Effector memory CD4-positive, alpha-beta T cell (primary cell): ENCODE results near the gene MB21D2.
"Not testable (repeated sequence)": the region's sequence is repeated elsewhere in the genome, so short reads cannot be mapped to it uniquely, and the experiment has no call there.

Experiments
- DNase-seq, 3 donors: peaks; one replicate each; pipeline ENCODE4 v3.0.0-alpha.2; 2020
- H3K27ac ChIP-seq: 2 replicates; pipeline ENCODE4 v1.7.0; 2013; ENCODE audit warnings: mild to moderate bottlenecking, low read length, moderate library complexity; ENCODE audit not compliant: insufficient read depth, poor library complexity, severe bottlenecking
- H3K27me3 ChIP-seq: replicated peaks from 2 replicates; pipeline ENCODE4 v1.7.0; 2013; ENCODE audit warnings: mild to moderate bottlenecking, low read length; ENCODE audit not compliant: insufficient read depth, control insufficient read depth, poor library complexity, severe bottlenecking
- H3K36me3 ChIP-seq: 2 replicates; pipeline ENCODE4 v1.7.0; 2013; ENCODE audit warnings: mild to moderate bottlenecking, low read length, moderate library complexity; ENCODE audit not compliant: control insufficient read depth, insufficient read depth
- H3K4me1 ChIP-seq: 2 replicates; pipeline ENCODE4 v1.7.0; 2013; ENCODE audit warnings: low read length, mild to moderate bottlenecking; ENCODE audit not compliant: control insufficient read depth, insufficient read depth, poor library complexity, severe bottlenecking
- H3K4me3 ChIP-seq: 2 replicates; pipeline ENCODE4 v1.7.0; 2013; ENCODE audit warnings: low read length, low read depth, mild to moderate bottlenecking; ENCODE audit not compliant: insufficient read depth, poor library complexity, severe bottlenecking
- H3K9me3 ChIP-seq: 2 replicates; pipeline ENCODE4 v1.7.0; 2013; ENCODE audit warnings: mild to moderate bottlenecking, low read length, moderate library complexity; ENCODE audit not compliant: control insufficient read depth

The MB21D2 gene

DNA sequence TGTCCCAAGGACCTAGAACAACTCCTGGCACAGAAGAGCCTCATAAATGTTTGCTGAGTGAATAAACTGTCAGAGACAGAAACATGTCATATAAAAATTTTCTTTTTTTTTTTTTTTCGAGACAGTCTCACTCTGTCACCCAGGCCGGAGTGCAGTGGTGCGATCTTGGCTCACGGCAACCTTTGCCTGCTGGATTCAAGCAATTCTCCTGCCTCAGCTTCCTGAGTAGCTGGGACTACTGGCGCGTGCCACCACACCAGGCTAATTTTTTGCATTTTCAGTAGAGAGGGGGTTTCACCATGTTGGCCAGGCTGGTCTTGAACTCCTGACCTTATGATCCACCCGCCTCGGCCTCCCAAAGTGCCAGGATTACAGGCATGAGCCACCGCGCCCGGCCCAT lies 67.8 kb downstream of the MB21D2 start:
- not testable (repeated sequence) for H3K27me3 ChIP-seq, DNase-seq, H3K4me1 ChIP-seq, H3K36me3 ChIP-seq, H3K9me3 ChIP-seq, H3K4me3 ChIP-seq, H3K27ac ChIP-seq

GRCh38 chr3:192848371-192849233 lies 69.1 kb downstream of the MB21D2 start:
- no peak for DNase-seq
- Histone ChIP-seq H3K9me3 (no peaks in the 10 kb centered on the region), H3K4me1 (peaks cover 4% of the 10 kb centered on the region), H3K4me3 (no peak overlapping the region), H3K27ac (no peak overlapping the region), H3K27me3 (no peaks in the 10 kb centered on the region), H3K36me3 (no peaks in the 10 kb centered on the region)

- no peaks in the 10 kb centered on the region for H3K36me3 ChIP-seq
- H3K4me1 ChIP-seq, result peaks cover 4% of the 10 kb centered on the region
- H3K9me3 ChIP-seq, result no peaks in the 10 kb centered on the region
- no peaks in the 10 kb centered on the region for H3K27me3 ChIP-seq
- no peak overlapping the region for H3K4me3 ChIP-seq
- no peak for DNase-seq
- H3K27ac ChIP-seq, result no peak overlapping the region
Measured at GRCh38 chr3:192847941-192848340, 69.7 kb downstream of the MB21D2 start.

DNA sequence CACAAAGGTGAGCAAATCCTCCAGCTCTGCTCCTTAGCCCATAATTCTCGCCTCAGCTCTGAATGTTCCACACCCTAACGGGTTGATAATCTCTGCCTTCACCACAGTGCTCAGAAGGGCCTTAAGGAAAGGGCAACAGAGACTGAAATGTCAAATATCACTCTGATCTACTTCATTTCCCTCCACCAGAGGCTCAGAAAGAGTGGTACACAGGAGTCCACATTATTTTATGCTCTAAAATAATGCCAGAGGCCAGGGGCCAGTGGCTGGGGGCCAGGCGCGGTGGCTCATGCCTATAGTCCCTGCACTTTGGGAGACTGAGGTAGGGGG lies 72.2 kb downstream of the MB21D2 start:
- H3K36me3 ChIP-seq, result no peaks in the 10 kb centered on the region
- no peaks in the 10 kb centered on the region for H3K27me3 ChIP-seq
- H3K27ac ChIP-seq, result no peak overlapping the region
- H3K4me3 ChIP-seq, result no peak overlapping the region
- H3K9me3 ChIP-seq, result no peaks in the 10 kb centered on the region
- no peaks in the 10 kb centered on the region for H3K4me1 ChIP-seq
- no peak for DNase-seq

DNA sequence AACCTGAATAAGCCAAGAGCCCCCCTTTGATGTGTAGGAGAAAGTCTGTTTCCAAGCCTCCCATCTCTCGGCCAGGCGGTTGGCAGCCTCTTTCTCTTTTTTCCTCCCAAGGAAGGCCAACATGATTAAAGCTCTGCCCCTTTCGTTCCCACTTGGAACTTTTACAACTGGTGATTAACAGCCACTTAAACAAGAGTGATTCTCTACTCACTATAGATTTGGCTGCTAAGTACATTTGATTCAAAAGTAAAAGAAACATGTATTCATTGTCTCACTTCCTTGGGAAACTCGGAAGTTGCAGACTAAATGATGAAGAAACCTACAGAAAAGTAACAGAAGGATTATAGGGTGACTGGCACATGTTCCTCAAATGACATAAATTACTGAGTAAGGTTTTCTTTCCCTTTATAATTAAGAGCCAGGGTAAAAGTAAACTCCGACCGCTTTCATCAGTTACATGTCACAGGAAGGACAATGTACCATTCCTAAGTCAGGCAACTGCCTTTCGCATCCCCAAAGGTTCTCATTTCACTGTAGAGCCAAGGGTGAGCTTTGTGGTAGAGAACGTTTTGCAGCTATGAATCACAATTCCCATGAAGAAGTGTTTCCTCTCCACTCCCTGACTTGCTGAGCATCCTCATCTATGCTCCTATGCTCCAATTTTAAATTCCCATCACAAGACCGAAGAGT lies 72.7 kb downstream of the MB21D2 start:
- no peak overlapping the region for H3K27ac ChIP-seq
- no peak for DNase-seq

DNA sequence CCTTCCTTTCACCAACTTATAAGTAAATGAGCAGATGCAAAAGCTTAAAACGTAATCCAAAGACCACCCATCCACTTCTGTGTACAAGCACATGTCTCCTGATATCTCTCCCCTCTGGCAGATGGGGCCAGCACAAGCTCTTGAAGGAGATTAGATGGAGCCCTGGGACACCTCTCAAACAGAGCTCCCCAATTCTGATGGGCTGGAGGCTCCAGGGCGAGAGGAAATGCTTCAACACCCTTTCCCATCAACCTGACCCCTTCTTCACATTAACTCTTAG lies 73.2 kb downstream of the MB21D2 start:
- Histone ChIP-seq H3K9me3 (no peaks in the 10 kb centered on the region), H3K36me3 (no peaks in the 10 kb centered on the region), H3K27ac (no peak overlapping the region), H3K27me3 (no peaks in the 10 kb centered on the region), H3K4me1 (no peaks in the 10 kb centered on the region), H3K4me3 (no peak overlapping the region)
- no peak for DNase-seq

More for the DNA sequence above, 72.7 kb downstream of the MB21D2 start:
- no peaks in the 10 kb centered on the region for H3K9me3 ChIP-seq
- no peak overlapping the region for H3K4me3 ChIP-seq
- H3K27me3 ChIP-seq, result no peaks in the 10 kb centered on the region
- H3K4me1 ChIP-seq, result no peaks in the 10 kb centered on the region
- no peaks in the 10 kb centered on the region for H3K36me3 ChIP-seq

DNA sequence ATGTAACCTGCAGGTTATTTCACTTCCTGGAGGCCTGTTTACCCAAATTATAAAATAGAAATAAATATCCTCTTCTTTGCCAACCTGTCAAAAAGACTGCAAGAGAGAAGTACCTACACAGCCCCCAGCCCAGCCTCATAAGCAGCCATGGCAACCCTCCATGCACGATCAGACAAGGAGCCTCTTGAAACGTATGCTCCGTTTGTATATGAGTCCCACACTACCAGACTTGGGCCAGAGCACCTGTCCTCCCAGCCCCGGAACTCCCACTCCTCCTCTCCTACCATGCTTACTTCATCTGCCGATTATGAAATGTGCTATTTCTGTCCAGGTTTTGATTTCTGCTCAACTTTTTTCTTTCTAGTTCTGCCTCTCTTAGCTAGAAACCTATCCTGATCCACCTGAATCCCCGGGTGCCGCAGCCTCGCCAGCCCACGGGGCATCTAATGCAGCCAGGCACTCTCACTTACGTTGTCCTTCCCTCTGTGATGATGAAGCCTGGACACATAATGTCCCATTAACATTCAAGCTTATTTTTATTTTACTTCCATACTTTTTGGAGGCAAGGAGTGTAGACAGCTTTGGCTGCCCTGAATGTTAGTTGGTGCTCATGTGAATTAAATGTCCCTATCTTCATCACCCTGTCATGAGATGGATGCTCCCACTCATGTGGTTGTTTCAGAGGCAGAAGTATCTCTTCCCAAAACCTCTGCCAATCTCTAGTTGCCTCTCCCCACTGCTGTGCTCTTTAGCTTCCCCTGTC lies 73.8 kb downstream of the MB21D2 start:
- no peak for DNase-seq
- H3K9me3 ChIP-seq, result no peaks in the 10 kb centered on the region
- H3K27me3 ChIP-seq, result no peaks in the 10 kb centered on the region
- no peaks in the 10 kb centered on the region for H3K4me1 ChIP-seq
- no peaks in the 10 kb centered on the region for H3K36me3 ChIP-seq
- no peak overlapping the region for H3K27ac ChIP-seq
- no peak overlapping the region for H3K4me3 ChIP-seq

DNA sequence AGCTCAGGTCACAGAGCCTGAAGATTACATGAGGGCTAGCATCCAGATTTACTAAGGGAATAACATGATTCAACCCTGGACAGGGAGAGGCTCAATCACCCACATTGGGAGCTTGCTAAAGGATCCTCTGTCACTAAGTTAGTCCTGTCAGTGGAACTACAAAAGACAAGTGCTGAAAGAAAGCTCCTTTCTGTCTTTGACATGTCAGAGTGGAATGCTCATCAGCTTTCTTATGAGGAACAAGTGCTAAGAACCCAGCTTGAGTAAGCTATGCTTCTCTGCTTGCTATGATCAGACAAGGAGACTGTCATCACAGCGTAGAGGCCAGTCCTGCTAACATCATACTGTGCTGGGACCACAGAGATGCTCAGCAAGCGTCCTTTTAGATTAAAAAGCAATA lies 74.5 kb downstream of the MB21D2 start:
- Histone ChIP-seq H3K36me3 (no peaks in the 10 kb centered on the region), H3K27ac (no peak overlapping the region), H3K9me3 (no peaks in the 10 kb centered on the region), H3K27me3 (no peaks in the 10 kb centered on the region), H3K4me3 (no peak overlapping the region), H3K4me1 (no peaks in the 10 kb centered on the region)
- no peak for DNase-seq

DNA sequence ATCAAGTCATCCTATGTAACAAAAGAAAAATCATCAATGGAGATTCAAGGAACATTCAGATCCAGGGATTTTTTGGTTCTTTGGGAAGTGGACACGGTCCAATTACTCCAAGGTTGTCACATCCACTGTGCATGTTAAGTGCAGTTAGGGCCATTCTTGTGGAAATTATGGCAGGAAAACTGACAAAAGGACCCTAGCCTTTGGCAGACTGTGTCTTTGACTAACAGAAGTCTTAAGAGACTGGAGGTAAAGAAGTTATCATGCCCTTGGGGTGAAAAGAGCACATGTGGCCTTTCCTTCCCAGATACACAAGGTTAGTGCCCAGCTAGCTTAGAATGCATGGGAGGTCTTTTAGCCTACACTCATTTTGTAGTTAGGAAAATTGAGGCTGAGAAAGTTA lies 74.9 kb downstream of the MB21D2 start:
- H3K4me1 ChIP-seq, result no peaks in the 10 kb centered on the region
- no peaks in the 10 kb centered on the region for H3K27me3 ChIP-seq
- no peak overlapping the region for H3K27ac ChIP-seq
- no peaks in the 10 kb centered on the region for H3K9me3 ChIP-seq
- H3K36me3 ChIP-seq, result no peaks in the 10 kb centered on the region
- H3K4me3 ChIP-seq, result no peak overlapping the region
- no peak for DNase-seq

- DNase-seq, result no peak
- Histone ChIP-seq H3K27me3 (no peaks in the 10 kb centered on the region), H3K27ac (no peak overlapping the region), H3K4me1 (no peaks in the 10 kb centered on the region), H3K36me3 (no peaks in the 10 kb centered on the region), H3K4me3 (no peak overlapping the region), H3K9me3 (no peaks in the 10 kb centered on the region)
Measured at GRCh38 chr3:192842138-192842537, 75.5 kb downstream of the MB21D2 start.
